ENCODE results near the gene CYP4A22. TPM values are rescaled to one million over a fixed set of nuclear protein-coding genes. Genes with fewer than 3 reads are reported as not detected.

CYP4A22 gene, protein sequence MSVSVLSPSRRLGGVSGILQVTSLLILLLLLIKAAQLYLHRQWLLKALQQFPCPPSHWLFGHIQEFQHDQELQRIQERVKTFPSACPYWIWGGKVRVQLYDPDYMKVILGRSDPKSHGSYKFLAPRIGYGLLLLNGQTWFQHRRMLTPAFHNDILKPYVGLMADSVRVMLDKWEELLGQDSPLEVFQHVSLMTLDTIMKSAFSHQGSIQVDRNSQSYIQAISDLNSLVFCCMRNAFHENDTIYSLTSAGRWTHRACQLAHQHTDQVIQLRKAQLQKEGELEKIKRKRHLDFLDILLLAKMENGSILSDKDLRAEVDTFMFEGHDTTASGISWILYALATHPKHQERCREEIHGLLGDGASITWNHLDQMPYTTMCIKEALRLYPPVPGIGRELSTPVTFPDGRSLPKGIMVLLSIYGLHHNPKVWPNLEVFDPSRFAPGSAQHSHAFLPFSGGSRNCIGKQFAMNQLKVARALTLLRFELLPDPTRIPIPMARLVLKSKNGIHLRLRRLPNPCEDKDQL
- not detected in 2 replicates for total RNA-seq

GRCh38 chr1:47137198-47137597 lies at the start of gene CYP4A22:
CYP4A22 (plus strand) TSS chr1:47137441; CDS start chr1:47137486, 45 bp downstream.

GRCh38 chr1:47189844-47190508 lies 52.7 kb downstream of the CYP4A22 start, which contains the start of gene PDZK1IP1:
PDZK1IP1 (minus strand) TSS chr1:47190036; CDS start chr1:47189932, 104 bp downstream.

Other genes with a start within 250 kb of the CYP4A22 start
- not detected in 2 replicates for gene CYP4A11, start 196.0 kb upstream of the CYP4A22 start, total RNA-seq
- gene CYP4X1, start 113.8 kb upstream of the CYP4A22 start, total RNA-seq, result 0.33 TPM in 1 of 2 replicates, not detected in the other
- gene CYP4Z1, start 70.2 kb upstream of the CYP4A22 start, total RNA-seq, result not detected in 2 replicates
- 0.13 and 0.30 TPM in 2 replicates for gene PDZK1IP1, start 52.6 kb downstream of the CYP4A22 start, total RNA-seq
- 25.1 and 25.8 TPM in 2 replicates for gene TAL1, start 94.8 kb downstream of the CYP4A22 start, total RNA-seq
- 16.8 and 17.6 TPM in 2 replicates for gene STIL, start 176.7 kb downstream of the CYP4A22 start, total RNA-seq
- 71.3 and 76.3 TPM in 2 replicates for gene CMPK1, start 196.3 kb downstream of the CYP4A22 start, total RNA-seq